ENCODE results near the gene LRP11. TPM values are rescaled to one million over a fixed set of nuclear protein-coding genes. Genes with fewer than 3 reads are reported as not detected.

The LRP11 gene
- total and polyA plus RNA-seq, 9 of the 15 experiments (the other 6 are each of a cell fraction or from before 2014, with no cell fraction given) = 0.51 to 3.5 (median 2.4) TPM

- intact Hi-C loops (cut with micrococcal nuclease) = no loop called here
- no peaks in the 10 kb centered on the region for H3K9me1 ChIP-seq (ENCODE audit: control insufficient read depth, insufficient read depth, low read length)
- peaks cover 23 to 59% of the 10 kb centered on the region in 2 experiments; a peak in 4 of 5 replicates for H3K27me3 ChIP-seq (ENCODE audit: control insufficient read depth in 2 of 2, insufficient read depth in 2 of 2, low read length in 2 of 2)
- no TSS peak for BruUV-seq (replicated peaks)
- no peak for ATAC-seq
- H3K4me1 ChIP-seq (replicated peaks in 1 of 2; ENCODE audit: control insufficient read depth in 2 of 2, insufficient read depth in 2 of 2, low read length in 2 of 2) = peaks cover 0 to 9% of the 10 kb centered on the region in 2 experiments; a peak in 1 of 5 replicates
- in situ Hi-C loops (cut with MboI) = loop anchor here (25.0 kb wide), 1 partner anchor 869 kb away; no protein-coding TSS in a partner anchor
- ChIA-PET POLR2A (interaction anchor here (0.6 to 2.0 kb wide), 3 partner anchors 8 to 32 kb away, joined by 3 to 10 read pairs (median 7); no protein-coding TSS in a partner anchor), CTCF (ENCODE audit: low intra/inter-chr PET ratio) (no interaction called here)
- H3K4me2 ChIP-seq (ENCODE audit: insufficient read depth, low read length) = no peak overlapping the region
- H3K27ac ChIP-seq (ENCODE audit: extremely low read depth, low read depth, low read length) = no peak overlapping the region
- H3K36me3 ChIP-seq (ENCODE audit: control insufficient read depth, insufficient read depth, low read length) = no peaks in the 10 kb centered on the region
- H3K79me2 ChIP-seq (ENCODE audit: control insufficient read depth, insufficient read depth, low read length) = no peaks in the 10 kb centered on the region
- 1% methylated on average over 4 of the region's 4 CpGs for WGBS (ENCODE audit: insufficient coverage, low coverage, missing lambda C conversion rate)
- no peak overlapping the region for H3K4me3 ChIP-seq
- H4K20me1 ChIP-seq (replicated peaks; ENCODE audit: control insufficient read depth, insufficient read depth, low read length) = no peaks in the 10 kb centered on the region
- no peak overlapping the region for H2AFZ ChIP-seq (ENCODE audit: low read depth, low read length)
- FAIRE-seq = no peak
- no peak overlapping the region for H3K9ac ChIP-seq (ENCODE audit: insufficient read depth in 1 of 2, low read depth in 2 of 2, low read length in 2 of 2)
- TF ChIP-seq E4F1 (CRISPR knock-in tag; IDR thresholded peaks at IDR 0.05; ENCODE audit: borderline replicate concordance) = no peak
- no peak for TF ChIP-seq NKRF (IDR thresholded peaks at IDR 0.05; ENCODE audit: borderline replicate concordance)
- TF ChIP-seq STAT5A (IDR thresholded peaks at IDR 0.05; ENCODE audit: borderline replicate concordance, low read length) = no peak
- no peak for DNase-seq (ENCODE audit: extremely low read depth in 1 of 4, low spot score in 3 of 4)
- H3K9me3 ChIP-seq (replicated peaks; ENCODE audit: control insufficient read depth, insufficient read depth, low read depth, low read length) = peaks cover 4% of the 10 kb centered on the region; the same call in 1 of the 2 replicates
Measured at GRCh38 chr6:149906405-149906804, 42.2 kb upstream of the LRP11 start.
